ENCODE data around the gene CUTA. TPM values are rescaled to one million over a fixed set of nuclear protein-coding genes. Genes with fewer than 3 reads are reported as not detected.
"Not testable (repeated sequence)": the region's sequence is repeated elsewhere in the genome, so short reads cannot be mapped to it uniquely, and the experiment has no call there.

Gene CUTA
- total RNA-seq, 2 donors from 2014 or later = 198 to 219 TPM

- no peaks in the 10 kb centered on the region for H3K36me3 Mint-ChIP-seq (ENCODE audit: low read depth)
- H3K27me3 Mint-ChIP-seq (ENCODE audit: insufficient read depth) = no peaks in the 10 kb centered on the region
- H3K27ac ChIP-seq (ENCODE audit: low read depth, low read length) = no peak overlapping the region
- H3K4me1 Mint-ChIP-seq = peaks cover 2% of the 10 kb centered on the region
- H3K4me1 ChIP-seq (ENCODE audit: control insufficient read depth, insufficient read depth, low read length) = no peaks in the 10 kb centered on the region
- H3K9me3 Mint-ChIP-seq = no peaks in the 10 kb centered on the region
- DNase-seq = peak; percentile 68
- H3K27ac Mint-ChIP-seq = no peak overlapping the region
- no peak overlapping the region for H3K9ac ChIP-seq (ENCODE audit: extremely low read depth, low read length, poor library complexity, severe bottlenecking)
- 15 to 45% methylated on average over 4 of the region's 4 CpGs for WGBS, 2 experiments (ENCODE audit: insufficient coverage in 1 of 2, insufficient read length in 1 of 2)
- no peaks in the 10 kb centered on the region for H3K36me3 ChIP-seq (ENCODE audit: control insufficient read depth, insufficient read depth, low read length)
- no peak overlapping the region for H3K4me3 Mint-ChIP-seq
- H3K27me3 ChIP-seq (ENCODE audit: control insufficient read depth, insufficient read depth, low read length, poor library complexity, severe bottlenecking) = no peaks in the 10 kb centered on the region
- no peak overlapping the region for H3K4me3 ChIP-seq (ENCODE audit: low read length)
- no peaks in the 10 kb centered on the region for H3K9me3 ChIP-seq (ENCODE audit: control insufficient read depth, low read length)
- TF ChIP-seq, protein P1, sequence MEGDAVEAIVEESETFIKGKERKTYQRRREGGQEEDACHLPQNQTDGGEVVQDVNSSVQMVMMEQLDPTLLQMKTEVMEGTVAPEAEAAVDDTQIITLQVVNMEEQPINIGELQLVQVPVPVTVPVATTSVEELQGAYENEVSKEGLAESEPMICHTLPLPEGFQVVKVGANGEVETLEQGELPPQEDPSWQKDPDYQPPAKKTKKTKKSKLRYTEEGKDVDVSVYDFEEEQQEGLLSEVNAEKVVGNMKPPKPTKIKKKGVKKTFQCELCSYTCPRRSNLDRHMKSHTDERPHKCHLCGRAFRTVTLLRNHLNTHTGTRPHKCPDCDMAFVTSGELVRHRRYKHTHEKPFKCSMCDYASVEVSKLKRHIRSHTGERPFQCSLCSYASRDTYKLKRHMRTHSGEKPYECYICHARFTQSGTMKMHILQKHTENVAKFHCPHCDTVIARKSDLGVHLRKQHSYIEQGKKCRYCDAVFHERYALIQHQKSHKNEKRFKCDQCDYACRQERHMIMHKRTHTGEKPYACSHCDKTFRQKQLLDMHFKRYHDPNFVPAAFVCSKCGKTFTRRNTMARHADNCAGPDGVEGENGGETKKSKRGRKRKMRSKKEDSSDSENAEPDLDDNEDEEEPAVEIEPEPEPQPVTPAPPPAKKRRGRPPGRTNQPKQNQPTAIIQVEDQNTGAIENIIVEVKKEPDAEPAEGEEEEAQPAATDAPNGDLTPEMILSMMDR (conservative IDR thresholded peaks at IDR 0.05) = peak; percentile 78
Measured at GRCh38 chr6:33384581-33385020, 33.3 kb downstream of the CUTA start.

- no peak overlapping the region for H3K9ac ChIP-seq (ENCODE audit: extremely low read depth, low read length, poor library complexity, severe bottlenecking)
- no peak overlapping the region for H3K27ac Mint-ChIP-seq
- peaks cover 2% of the 10 kb centered on the region for H3K4me1 Mint-ChIP-seq
- no peak overlapping the region for H3K4me3 Mint-ChIP-seq
- H3K27me3 Mint-ChIP-seq (ENCODE audit: insufficient read depth) = no peaks in the 10 kb centered on the region
- no peaks in the 10 kb centered on the region for H3K36me3 ChIP-seq (ENCODE audit: control insufficient read depth, insufficient read depth, low read length)
- H3K36me3 Mint-ChIP-seq (ENCODE audit: low read depth) = no peaks in the 10 kb centered on the region
- H3K4me1 ChIP-seq (ENCODE audit: control insufficient read depth, insufficient read depth, low read length) = no peaks in the 10 kb centered on the region
- WGBS, 2 experiments (ENCODE audit: insufficient coverage in 1 of 2, insufficient read length in 1 of 2) = 90 to 92% methylated on average over 7 to 9 of the region's 10 CpGs
- no peak for DNase-seq
- no peaks in the 10 kb centered on the region for H3K27me3 ChIP-seq (ENCODE audit: control insufficient read depth, insufficient read depth, low read length, poor library complexity, severe bottlenecking)
- H3K4me3 ChIP-seq (ENCODE audit: low read length) = no peak overlapping the region
- H3K9me3 ChIP-seq (ENCODE audit: control insufficient read depth, low read length) = no peaks in the 10 kb centered on the region
- TF ChIP-seq, protein P1 (conservative IDR thresholded peaks at IDR 0.05) = no peak
- H3K27ac ChIP-seq (ENCODE audit: low read depth, low read length) = no peak overlapping the region
- no peaks in the 10 kb centered on the region for H3K9me3 Mint-ChIP-seq
Measured at GRCh38 chr6:33383427-33384185, 34.3 kb downstream of the CUTA start.

DNA sequence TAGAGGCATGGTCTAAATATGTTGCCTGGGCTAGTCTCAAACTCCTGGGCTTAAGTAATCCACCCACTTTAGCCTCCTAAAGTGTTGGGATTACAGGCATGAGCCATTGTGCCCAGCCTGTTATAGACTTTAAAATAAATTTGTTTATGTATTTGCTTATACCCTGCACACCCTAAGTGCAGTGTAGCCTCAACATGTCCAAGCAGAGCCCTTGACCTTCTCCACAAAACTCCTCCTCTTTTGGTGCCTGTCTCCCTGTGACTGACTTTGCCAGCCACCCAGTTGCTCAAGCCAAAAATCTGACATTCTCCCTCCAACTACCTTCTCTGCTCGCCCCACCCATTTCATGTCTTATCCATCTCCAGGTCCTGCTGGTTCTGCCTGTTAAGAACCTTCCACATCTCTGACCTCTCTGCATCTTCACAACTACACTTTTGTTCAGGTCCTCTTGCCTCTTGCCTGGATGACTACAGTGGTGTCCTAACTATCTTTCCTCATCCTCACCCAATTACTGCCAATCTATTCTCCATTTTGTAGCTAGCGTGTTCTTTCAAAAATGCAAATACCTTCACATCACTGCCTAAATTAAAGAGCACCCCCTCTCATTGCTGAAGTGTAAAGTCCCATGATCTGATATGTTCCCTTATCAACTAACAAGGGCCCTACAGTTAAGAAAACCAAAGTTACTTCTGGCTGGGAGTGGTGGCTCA, 37.5 kb downstream of the CUTA start:
- no peak overlapping the region for H3K4me3 Mint-ChIP-seq
- H3K4me1 Mint-ChIP-seq = peaks cover 3% of the 10 kb centered on the region
- no peaks in the 10 kb centered on the region for H3K4me1 ChIP-seq (ENCODE audit: control insufficient read depth, insufficient read depth, low read length)
- no peak overlapping the region for H3K4me3 ChIP-seq (ENCODE audit: low read length)
- H3K36me3 ChIP-seq (ENCODE audit: control insufficient read depth, insufficient read depth, low read length) = no peaks in the 10 kb centered on the region
- no peaks in the 10 kb centered on the region for H3K27me3 ChIP-seq (ENCODE audit: control insufficient read depth, insufficient read depth, low read length, poor library complexity, severe bottlenecking)
- no peaks in the 10 kb centered on the region for H3K9me3 Mint-ChIP-seq
- TF ChIP-seq, protein P1 (conservative IDR thresholded peaks at IDR 0.05) = no peak
- WGBS, 2 experiments (ENCODE audit: insufficient coverage in 1 of 2, insufficient read length in 1 of 2) = 93 to 100% methylated on average over 2 of the region's 2 CpGs
- H3K27me3 Mint-ChIP-seq (ENCODE audit: insufficient read depth) = no peaks in the 10 kb centered on the region
- H3K27ac Mint-ChIP-seq = no peak overlapping the region
- no peaks in the 10 kb centered on the region for H3K9me3 ChIP-seq (ENCODE audit: control insufficient read depth, low read length)
- DNase-seq = no peak
- no peaks in the 10 kb centered on the region for H3K36me3 Mint-ChIP-seq (ENCODE audit: low read depth)
- H3K9ac ChIP-seq (ENCODE audit: extremely low read depth, low read length, poor library complexity, severe bottlenecking) = no peak overlapping the region
- H3K27ac ChIP-seq (ENCODE audit: low read depth, low read length) = no peak overlapping the region

DNA sequence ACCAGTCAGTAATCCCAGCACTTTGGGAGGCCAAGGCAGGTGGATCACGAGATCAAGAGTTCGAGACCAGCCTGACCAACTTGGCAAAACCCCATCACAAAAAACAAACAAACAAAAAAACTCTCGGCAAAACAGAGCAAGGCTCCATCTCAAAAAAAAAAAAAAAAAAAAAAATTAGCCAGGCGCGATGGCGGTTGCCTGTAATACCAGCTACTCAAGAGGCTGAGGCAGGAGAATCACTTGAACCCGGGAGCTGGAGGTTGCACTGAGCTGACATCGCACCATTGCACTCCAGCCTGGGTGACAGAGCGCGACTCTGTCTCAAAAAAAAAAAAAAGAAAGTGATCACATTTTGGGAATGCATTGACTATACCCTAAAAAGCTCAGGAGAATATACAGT, 38.7 kb downstream of the CUTA start:
- not testable (repeated sequence) for H3K9me3 ChIP-seq (ENCODE audit: control insufficient read depth, low read length); H3K4me1 ChIP-seq (ENCODE audit: control insufficient read depth, insufficient read depth, low read length); H3K27ac ChIP-seq (ENCODE audit: low read depth, low read length); DNase-seq; H3K36me3 Mint-ChIP-seq (ENCODE audit: low read depth); H3K36me3 ChIP-seq (ENCODE audit: control insufficient read depth, insufficient read depth, low read length); H3K27ac Mint-ChIP-seq; H3K27me3 ChIP-seq (ENCODE audit: control insufficient read depth, insufficient read depth, low read length, poor library complexity, severe bottlenecking); H3K27me3 Mint-ChIP-seq (ENCODE audit: insufficient read depth); H3K9ac ChIP-seq (ENCODE audit: extremely low read depth, low read length, poor library complexity, severe bottlenecking); H3K9me3 Mint-ChIP-seq; H3K4me3 ChIP-seq (ENCODE audit: low read length); H3K4me3 Mint-ChIP-seq
- peaks cover 11% of the 10 kb centered on the region for H3K4me1 Mint-ChIP-seq
- 91 to 100% methylated on average over 1 to 10 of the region's 10 CpGs for WGBS, 2 experiments (ENCODE audit: insufficient coverage in 1 of 2, insufficient read length in 1 of 2)
